Neural cell (in vitro differentiated cells): ENCODE data around the gene HDAC4. TPM values are rescaled to one million over a fixed set of nuclear protein-coding genes. Genes with fewer than 3 reads are reported as not detected.

Experiments
- H2AFZ ChIP-seq: fragments of 200-600, 300-800 bp; sonication (generic), shearing (Covaris generic); 2 replicates; pipeline ENCODE4 v1.6.0; 2014; ENCODE audit warnings: low read depth, mild to moderate bottlenecking, antibody characterized with exemption, low read length, moderate library complexity
- H3F3A ChIP-seq: fragments of 200-600 bp; shearing (Covaris generic); 2 replicates; pipeline ENCODE4 v1.6.1; 2016; ENCODE audit warnings: mild to moderate bottlenecking, moderate library complexity, mixed read lengths, antibody characterized with exemption, low read length; ENCODE audit not compliant: insufficient read depth, poor library complexity, severe bottlenecking
- H3K27ac ChIP-seq: fragments of 200-600, 300-800 bp; sonication (generic), shearing (Covaris generic); 2 replicates; pipeline ENCODE4 v1.5.1; 2014; ENCODE audit warnings: mild to moderate bottlenecking, low read length, moderate library complexity
- H3K27me3 ChIP-seq: fragments of 300-800, 200-600 bp; sonication (generic), shearing (Covaris generic); 2 replicates; pipeline ENCODE4 v1.6.0; 2014; ENCODE audit warnings: mild to moderate bottlenecking, low read depth, low read length, moderate library complexity; ENCODE audit not compliant: insufficient read depth
- H3K36me3 ChIP-seq: fragments of 300-800, 200-600 bp; sonication (generic), shearing (Covaris generic); 2 replicates; pipeline ENCODE4 v1.5.1; 2014; ENCODE audit warnings: mild to moderate bottlenecking, antibody characterized with exemption, low read length, moderate library complexity; ENCODE audit not compliant: insufficient read depth
- H3K4me2 ChIP-seq: fragments of 300-800, 200-600 bp; sonication (generic), shearing (Covaris generic); 2 replicates; pipeline ENCODE4 v1.6.0; 2014; ENCODE audit warnings: mild to moderate bottlenecking, low read length
- H3K4me3 ChIP-seq: fragments of 300-800, 200-600 bp; sonication (generic), shearing (Covaris generic); 2 replicates; pipeline ENCODE4 v1.5.1; 2014; ENCODE audit warnings: mild to moderate bottlenecking, low read length, moderate library complexity
- H3K79me2 ChIP-seq: fragments of 200-600 bp; shearing (Covaris generic); replicated peaks from 2 replicates; pipeline ENCODE4 v1.6.0; 2014; ENCODE audit warnings: mild to moderate bottlenecking, low read length, moderate library complexity; ENCODE audit not compliant: insufficient read depth
- H3K9ac ChIP-seq: fragments of 300-800, 200-600 bp; sonication (generic), shearing (Covaris generic); 2 replicates; pipeline ENCODE4 v1.6.1; 2016; ENCODE audit warnings: mild to moderate bottlenecking, low read length, mixed read lengths
- H3K9me2 ChIP-seq: fragments of 200-600 bp; shearing (Covaris generic); 2 replicates; pipeline ENCODE4 v1.6.1; 2016; ENCODE audit warnings: mild to moderate bottlenecking, low read length, mixed read lengths; ENCODE audit not compliant: insufficient read depth
- H3K9me3 ChIP-seq: fragments of 200-600, 300-800 bp; sonication (generic), shearing (Covaris generic); 2 replicates; pipeline ENCODE4 v1.6.1; 2016; ENCODE audit warnings: mild to moderate bottlenecking, mixed run types, low read length, moderate library complexity, mixed read lengths
- H4K20me1 ChIP-seq: fragments of 200-600 bp; shearing (Covaris generic); 2 replicates; pipeline ENCODE4 v1.6.1; 2016; ENCODE audit warnings: mild to moderate bottlenecking, mixed run types; ENCODE audit not compliant: insufficient read depth
- EP300 ChIP-seq: fragments of 450-650 bp; conservative IDR thresholded peaks from 2 replicates; pipeline ENCODE4 v1.6.1; 2014; ENCODE audit warnings: antibody characterized with exemption, mild to moderate bottlenecking, moderate library complexity; ENCODE audit not compliant: poor library complexity, severe bottlenecking
- EZH2 ChIP-seq: fragments of 200-600, 300-800 bp; shearing (Covaris generic), sonication (generic); IDR thresholded peaks from 2 replicates; pipeline ENCODE4 v1.6.1; 2014; ENCODE audit warnings: antibody characterized with exemption, low read length, borderline replicate concordance, mild to moderate bottlenecking; ENCODE audit not compliant: insufficient read depth, poor library complexity, severe bottlenecking
- MXI1 ChIP-seq: fragments of 450-650 bp; conservative IDR thresholded peaks from 2 replicates; pipeline ENCODE4 v1.6.1; 2014; ENCODE audit warnings: antibody characterized with exemption, mild to moderate bottlenecking; ENCODE audit not compliant: poor library complexity, severe bottlenecking
- POLR2AphosphoS5 ChIP-seq: IDR thresholded peaks from 2 replicates; pipeline ENCODE4 v1.6.1; 2012
- RAD21 ChIP-seq: fragments of 450-650 bp; conservative IDR thresholded peaks from 2 replicates; pipeline ENCODE4 v1.6.1; 2014; ENCODE audit warnings: antibody characterized with exemption, mild to moderate bottlenecking, moderate library complexity
- SMC3 ChIP-seq: fragments of 450-650 bp; conservative IDR thresholded peaks from 2 replicates; pipeline ENCODE4 v1.6.1; 2014; ENCODE audit warnings: antibody characterized with exemption, mild to moderate bottlenecking, moderate library complexity; ENCODE audit not compliant: poor library complexity
- TAF1 ChIP-seq: IDR thresholded peaks from 2 replicates; pipeline ENCODE4 v1.6.1; 2012; ENCODE audit warnings: low read depth
- polyA plus RNA-seq: library from polyadenylated mRNA; depleted of rRNA; stranded (reverse); fragments of >200 nt; gene quantifications from 2 replicates; pipeline ENCODE4 v1.2.3, GENCODE V29; 2014
- TF ChIP-seq, protein P1 (sequence below): IDR thresholded peaks from 2 replicates; pipeline ENCODE4 v1.6.1; 2012; ENCODE audit warnings: borderline replicate concordance
- TF ChIP-seq, protein P2 (sequence below): fragments of 450-650 bp; IDR thresholded peaks from 2 replicates; pipeline ENCODE4 v1.5.1; 2014; ENCODE audit warnings: antibody characterized with exemption, mild to moderate bottlenecking, moderate library complexity; ENCODE audit not compliant: poor library complexity, severe bottlenecking

The HDAC4 gene
- polyA plus RNA-seq, 1 donor from 2014 or later = 3.4 TPM

DNA sequence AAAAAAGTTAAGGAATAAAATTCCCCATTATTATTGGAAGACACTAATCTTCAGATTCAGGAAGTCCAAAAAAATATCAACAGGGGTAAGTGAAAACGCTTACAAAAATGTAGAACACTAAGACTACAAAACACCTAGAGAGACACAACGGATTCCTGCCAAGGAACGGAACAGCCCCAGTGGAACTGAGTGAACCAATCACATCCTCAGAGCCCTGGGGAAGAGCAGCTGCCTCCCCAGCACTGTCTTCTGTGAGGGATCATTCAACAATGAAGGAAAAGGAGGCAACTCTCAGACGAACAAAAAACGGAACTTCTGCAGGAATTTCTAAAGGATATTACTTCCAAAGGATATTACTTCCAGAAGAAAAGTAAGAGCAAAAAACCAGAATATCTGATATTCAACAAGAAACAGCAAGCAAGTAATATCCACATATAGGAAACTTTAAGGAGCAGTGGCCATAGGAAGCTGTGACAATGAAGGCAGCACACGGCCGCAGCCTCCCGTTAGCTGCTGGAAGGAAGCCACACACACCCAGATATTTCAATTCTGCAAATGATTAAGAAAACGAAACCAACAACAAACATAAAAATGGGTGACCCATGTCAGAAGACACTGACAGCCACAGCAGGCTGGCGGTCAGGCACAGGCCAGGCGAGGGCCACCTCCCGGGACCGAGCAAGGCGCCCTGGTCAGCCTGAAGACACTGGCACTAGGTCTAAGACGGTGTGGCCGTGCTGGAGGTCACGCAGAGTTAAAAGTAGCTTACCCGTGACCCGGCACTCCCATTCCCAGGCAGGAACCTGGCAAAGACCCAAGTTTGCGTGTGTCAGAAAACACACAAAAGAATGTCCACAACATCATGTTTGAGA is 81.8 kb downstream of the HDAC4 start:
- H3K9me2 ChIP-seq = no peaks in the 10 kb centered on the region
- no peaks in the 10 kb centered on the region for H3K9me3 ChIP-seq
- H3K4me3 ChIP-seq = no peak overlapping the region
- H3K4me2 ChIP-seq = no peak overlapping the region
- TF ChIP-seq, protein P1, sequence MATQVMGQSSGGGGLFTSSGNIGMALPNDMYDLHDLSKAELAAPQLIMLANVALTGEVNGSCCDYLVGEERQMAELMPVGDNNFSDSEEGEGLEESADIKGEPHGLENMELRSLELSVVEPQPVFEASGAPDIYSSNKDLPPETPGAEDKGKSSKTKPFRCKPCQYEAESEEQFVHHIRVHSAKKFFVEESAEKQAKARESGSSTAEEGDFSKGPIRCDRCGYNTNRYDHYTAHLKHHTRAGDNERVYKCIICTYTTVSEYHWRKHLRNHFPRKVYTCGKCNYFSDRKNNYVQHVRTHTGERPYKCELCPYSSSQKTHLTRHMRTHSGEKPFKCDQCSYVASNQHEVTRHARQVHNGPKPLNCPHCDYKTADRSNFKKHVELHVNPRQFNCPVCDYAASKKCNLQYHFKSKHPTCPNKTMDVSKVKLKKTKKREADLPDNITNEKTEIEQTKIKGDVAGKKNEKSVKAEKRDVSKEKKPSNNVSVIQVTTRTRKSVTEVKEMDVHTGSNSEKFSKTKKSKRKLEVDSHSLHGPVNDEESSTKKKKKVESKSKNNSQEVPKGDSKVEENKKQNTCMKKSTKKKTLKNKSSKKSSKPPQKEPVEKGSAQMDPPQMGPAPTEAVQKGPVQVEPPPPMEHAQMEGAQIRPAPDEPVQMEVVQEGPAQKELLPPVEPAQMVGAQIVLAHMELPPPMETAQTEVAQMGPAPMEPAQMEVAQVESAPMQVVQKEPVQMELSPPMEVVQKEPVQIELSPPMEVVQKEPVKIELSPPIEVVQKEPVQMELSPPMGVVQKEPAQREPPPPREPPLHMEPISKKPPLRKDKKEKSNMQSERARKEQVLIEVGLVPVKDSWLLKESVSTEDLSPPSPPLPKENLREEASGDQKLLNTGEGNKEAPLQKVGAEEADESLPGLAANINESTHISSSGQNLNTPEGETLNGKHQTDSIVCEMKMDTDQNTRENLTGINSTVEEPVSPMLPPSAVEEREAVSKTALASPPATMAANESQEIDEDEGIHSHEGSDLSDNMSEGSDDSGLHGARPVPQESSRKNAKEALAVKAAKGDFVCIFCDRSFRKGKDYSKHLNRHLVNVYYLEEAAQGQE = no peak
- TF ChIP-seq, protein P2, sequence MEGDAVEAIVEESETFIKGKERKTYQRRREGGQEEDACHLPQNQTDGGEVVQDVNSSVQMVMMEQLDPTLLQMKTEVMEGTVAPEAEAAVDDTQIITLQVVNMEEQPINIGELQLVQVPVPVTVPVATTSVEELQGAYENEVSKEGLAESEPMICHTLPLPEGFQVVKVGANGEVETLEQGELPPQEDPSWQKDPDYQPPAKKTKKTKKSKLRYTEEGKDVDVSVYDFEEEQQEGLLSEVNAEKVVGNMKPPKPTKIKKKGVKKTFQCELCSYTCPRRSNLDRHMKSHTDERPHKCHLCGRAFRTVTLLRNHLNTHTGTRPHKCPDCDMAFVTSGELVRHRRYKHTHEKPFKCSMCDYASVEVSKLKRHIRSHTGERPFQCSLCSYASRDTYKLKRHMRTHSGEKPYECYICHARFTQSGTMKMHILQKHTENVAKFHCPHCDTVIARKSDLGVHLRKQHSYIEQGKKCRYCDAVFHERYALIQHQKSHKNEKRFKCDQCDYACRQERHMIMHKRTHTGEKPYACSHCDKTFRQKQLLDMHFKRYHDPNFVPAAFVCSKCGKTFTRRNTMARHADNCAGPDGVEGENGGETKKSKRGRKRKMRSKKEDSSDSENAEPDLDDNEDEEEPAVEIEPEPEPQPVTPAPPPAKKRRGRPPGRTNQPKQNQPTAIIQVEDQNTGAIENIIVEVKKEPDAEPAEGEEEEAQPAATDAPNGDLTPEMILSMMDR = no peak
- TF ChIP-seq SMC3 (no peak), EZH2 (no peak), MXI1 (no peak), EP300 (no peak), RAD21 (no peak), TAF1 (no peak), POLR2AphosphoS5 (no peak)
- H3K79me2 ChIP-seq = peaks cover 5% of the 10 kb centered on the region
- H2AFZ ChIP-seq = no peak overlapping the region
- no peaks in the 10 kb centered on the region for H3F3A ChIP-seq
- H3K27me3 ChIP-seq = no peaks in the 10 kb centered on the region
- H3K27ac ChIP-seq = no peak overlapping the region
- no peaks in the 10 kb centered on the region for H3K36me3 ChIP-seq
- no peak overlapping the region for H3K9ac ChIP-seq
- no peaks in the 10 kb centered on the region for H4K20me1 ChIP-seq

DNA sequence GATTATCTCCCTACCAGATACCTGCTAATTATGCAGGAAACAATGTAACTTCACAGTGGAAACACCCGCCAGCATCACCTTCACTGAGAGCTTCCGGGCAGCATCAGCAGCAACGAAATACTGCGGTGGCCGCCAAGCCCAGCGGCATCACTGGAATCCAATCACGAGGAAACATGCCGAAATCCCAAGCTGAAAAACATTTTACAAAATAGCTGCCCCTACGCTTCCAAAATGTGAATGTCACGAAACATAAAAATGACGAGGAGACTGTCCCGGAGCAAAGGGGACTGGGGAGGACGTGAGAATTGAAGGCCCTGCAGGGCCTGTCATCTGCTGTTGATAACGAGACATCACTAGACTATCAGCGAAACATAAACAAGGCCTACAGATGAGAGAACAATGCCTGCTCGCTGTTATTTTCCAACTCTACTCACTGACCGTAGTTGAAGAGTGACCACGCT is 82.6 kb downstream of the HDAC4 start:
- Histone ChIP-seq H3K4me3 (no peak overlapping the region), H2AFZ (no peak overlapping the region), H3K9me2 (no peaks in the 10 kb centered on the region), H4K20me1 (no peaks in the 10 kb centered on the region), H3K79me2 (peaks cover 5% of the 10 kb centered on the region), H3K9me3 (no peaks in the 10 kb centered on the region), H3F3A (no peaks in the 10 kb centered on the region), H3K4me2 (no peak overlapping the region), H3K27me3 (no peaks in the 10 kb centered on the region), H3K27ac (no peak overlapping the region), H3K36me3 (no peaks in the 10 kb centered on the region), H3K9ac (no peak overlapping the region)
- TF ChIP-seq SMC3 = no peak
- no peak for TF ChIP-seq TAF1
- no peak for TF ChIP-seq RAD21
- TF ChIP-seq, protein P1 = no peak
- no peak for TF ChIP-seq EP300
- TF ChIP-seq POLR2AphosphoS5 = no peak
- TF ChIP-seq, protein P2 = no peak
- TF ChIP-seq MXI1 = no peak
- no peak for TF ChIP-seq EZH2
